Stimulated activated CD4-positive, alpha-beta T cell treated with anti-CD3 and anti-CD28 coated beads, Interleukin-4, amount 100 ng/mL, for 48 hours (primary cell): Measurements from ENCODE around the gene SMTNL2.

Experiments used
- DNase-seq, 2 donors: peaks; one replicate each; pipeline ENCODE4 v3.0.0-alpha.2; 2020; ENCODE audit warnings: low read depth in 2 of 2

Gene SMTNL2

DNA sequence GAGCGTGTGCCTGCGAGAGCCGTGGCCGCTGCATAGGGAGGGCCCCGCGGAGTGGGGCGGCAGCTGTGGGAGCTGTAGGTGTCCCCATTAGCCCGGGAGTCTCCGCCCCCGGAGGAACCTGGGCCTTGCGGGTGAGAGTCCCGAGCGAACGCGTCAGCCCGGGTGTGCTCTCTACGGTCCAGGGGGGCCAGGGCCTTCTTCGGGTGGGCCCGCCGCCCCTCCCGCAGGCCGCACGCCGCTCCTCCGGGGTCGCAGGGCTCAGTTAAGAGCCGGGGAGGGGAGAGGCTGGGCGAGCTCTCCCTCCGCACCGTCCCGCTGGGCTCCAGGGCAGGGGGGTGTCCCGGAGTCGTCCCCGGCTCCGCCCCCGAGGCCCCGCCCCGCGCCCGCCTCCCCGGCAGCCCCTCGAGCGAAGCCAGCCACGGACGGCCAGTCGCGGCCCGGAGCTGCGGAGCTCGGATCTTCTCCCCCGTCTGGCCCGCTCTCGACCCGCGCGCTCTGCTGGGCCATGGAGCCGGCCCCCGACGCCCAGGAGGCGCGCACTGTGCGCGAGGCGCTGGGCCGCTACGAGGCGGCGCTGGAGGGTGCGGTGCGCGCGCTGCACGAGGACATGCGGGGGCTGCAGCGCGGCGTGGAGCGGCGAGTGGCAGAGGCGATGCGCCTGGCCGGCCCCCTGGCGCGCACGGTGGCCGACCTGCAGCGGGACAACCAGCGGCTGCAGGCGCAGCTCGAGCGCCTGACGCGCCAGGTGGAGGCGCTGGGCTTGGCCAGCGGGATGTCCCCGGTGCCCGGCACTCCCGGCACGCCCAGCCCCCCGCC lies at the start of gene SMTNL2:
Gene SMTNL2 (plus strand): TSS at position 429 of the 816 bp plus-strand sequence. CDS start 77 bp downstream, at position 506.
- no peak for DNase-seq

DNA sequence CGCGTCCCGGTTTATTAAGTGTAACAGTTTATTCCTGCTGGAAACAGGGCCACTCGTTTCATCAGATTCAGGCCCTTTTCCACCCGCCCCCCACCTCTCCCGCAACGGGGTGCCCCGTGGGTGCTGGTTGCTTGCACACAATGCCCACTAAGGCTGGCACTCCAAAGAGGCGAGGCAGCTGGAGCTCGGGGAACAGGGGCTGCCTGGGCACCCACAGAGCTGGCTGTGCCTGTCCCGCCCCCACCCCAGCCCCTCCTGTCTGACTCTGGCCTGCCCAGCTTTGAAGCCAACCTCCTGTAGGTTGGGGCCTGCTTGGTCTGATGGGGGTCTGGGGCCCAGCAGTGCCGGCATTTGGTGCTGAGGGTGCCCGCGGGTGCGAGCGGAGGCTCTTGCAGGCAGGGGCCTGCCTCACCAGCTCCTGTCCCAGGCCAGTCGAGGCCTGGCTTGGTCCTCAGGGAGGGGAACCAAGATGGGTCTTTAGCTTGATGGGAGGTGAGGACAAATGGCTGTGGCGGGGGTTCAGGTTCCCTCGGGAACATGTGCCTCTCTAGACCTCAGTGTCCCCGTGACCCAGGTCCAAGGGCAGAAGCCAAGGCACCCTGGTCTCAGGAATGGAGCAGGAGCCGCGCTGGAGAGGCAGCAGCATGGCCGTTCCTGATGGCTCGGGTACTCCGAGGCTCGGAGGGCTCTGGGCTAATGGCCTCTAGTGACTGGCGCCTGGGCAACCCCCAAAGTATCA lies 49.2 kb upstream of the SMTNL2 start:
- no peak for DNase-seq

- no peak for DNase-seq
Observed at GRCh38 chr17:4535667-4536258, 48.6 kb upstream of the SMTNL2 start.

DNA sequence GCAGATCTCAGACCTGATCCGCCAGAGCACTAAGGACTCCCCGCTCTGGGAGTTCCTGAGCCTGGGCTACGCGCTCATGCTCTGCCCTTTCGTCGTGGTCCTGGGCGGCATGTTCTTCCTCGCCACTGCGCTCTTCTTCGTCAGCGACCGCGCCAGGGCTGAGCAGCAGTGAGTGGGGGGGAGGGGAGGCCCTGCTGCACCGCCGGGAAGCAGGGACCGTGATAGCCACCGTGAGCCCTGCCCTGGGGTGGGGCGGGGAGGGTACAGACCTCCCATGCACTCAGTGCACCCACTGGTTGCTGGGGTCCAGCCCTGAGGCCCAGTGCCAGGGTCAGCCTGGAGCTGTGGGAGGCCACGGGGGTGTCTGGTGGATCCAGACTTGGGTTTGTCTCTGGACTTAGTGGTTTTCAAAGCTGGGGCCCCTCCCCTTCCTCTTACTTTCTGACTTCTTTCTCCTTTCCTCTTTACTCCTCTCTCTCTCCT lies 48.0 kb upstream of the SMTNL2 start:
- DNase-seq, result no peak

DNA sequence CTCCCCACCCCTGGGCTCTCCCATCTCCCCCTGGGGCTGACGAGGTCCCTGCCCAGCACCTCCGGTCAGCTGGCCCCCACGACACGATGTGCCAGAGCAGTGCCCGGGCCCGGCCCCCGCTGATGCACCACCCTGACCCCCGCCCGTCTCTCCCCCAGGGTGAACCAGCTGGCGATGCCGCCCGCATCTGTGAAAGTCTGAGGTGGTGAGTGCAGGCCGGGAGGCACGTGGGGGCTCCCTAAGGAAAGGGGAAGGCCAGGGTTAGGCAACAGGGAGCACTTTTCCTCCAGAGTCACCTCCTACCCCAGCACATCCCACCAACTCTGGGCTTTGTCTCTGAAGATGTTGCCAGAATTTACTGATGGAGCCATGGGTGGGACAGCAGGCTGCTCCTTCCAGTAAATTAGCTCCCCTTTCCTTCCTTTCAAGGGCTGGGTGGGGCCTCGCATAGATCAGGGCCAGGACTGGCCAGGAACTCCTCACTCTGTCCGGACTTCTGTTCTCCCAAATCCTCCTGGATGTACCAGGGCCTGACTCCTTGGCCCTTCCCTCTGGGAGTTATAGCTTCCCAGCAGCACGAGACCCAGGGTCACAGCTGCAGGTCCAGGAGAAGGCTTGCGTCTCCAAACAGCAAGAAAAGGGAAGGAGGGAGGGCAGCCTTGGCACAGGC lies 47.5 kb upstream of the SMTNL2 start:
- no peak for DNase-seq

GRCh38 chr17:4537451-4538235 lies 46.7 kb upstream of the SMTNL2 start:
- DNase-seq, result no peak

DNA sequence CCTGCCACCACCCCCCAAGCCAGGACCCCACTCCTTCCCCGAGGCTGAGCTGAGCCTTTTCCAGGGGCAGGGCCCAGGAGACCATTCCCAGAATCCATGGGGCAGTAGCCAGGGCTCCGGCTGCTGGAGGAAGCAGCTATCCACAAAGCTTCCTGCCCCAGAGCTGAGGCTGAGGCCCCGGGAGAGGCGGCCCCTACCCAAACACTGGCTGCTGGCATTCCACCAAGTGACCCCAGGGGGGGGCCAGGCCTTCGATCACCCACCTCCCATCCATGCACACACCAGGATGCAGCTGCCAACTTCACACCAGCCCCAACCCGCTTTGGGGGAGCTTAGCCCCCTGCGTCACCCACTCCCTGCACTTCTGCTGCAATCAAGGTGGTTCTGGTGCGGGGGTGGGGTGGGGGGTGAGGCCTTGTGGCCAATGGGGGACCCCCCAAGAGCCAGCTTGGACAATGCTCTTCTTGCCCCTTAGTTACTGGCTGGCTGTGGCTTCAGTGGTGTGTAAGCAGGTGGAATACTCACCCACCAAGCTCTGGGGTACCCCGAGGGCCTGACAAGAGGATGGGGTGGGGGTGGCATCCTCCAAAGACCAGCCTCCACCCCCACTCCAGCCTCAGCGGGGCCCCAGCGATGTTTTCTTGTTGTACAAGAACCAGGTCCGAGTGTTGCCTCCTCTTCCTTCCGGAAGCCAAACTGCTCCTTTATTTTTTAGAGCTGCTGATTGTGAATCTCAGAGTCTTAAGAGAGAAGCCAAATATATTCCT lies 45.9 kb upstream of the SMTNL2 start:
- no peak for DNase-seq

GRCh38 chr17:4539025-4539424 lies 45.3 kb upstream of the SMTNL2 start:
- no peak for DNase-seq

DNA sequence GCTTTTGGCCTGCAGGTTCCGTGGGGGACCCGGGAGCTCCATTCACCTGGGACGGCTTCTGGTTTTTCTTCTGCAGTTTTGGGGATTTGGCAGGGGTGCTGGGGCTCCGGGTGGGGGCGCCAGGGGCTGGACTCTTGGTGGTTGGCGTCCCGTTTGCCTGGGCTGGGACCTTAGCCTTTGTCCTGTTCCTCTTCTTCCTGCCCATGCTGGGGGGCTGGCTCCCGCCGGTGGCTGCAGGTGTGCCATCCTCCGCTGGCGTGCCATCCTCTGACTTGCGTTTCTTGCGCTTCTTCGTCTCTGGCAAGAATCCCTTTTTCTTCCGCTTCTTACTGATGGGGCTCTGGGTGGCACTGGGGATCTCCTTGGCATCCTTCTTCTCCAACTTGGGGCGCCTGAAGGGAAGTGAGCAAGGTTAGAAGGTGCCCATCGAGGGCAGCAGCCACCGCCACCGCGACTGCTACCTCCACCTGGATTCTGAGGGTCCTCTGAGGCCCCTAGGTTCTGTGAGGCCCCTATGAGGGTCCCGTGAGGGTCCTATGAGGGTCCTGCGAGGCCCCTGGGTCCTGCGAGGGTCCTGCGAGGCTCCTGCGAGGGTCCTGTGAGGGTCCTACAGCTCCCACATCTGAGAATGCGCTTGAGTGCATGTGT lies 44.6 kb upstream of the SMTNL2 start:
- no peak for DNase-seq

GRCh38 chr17:4540224-4540651 lies 44.1 kb upstream of the SMTNL2 start:
- DNase-seq, result no peak

DNA sequence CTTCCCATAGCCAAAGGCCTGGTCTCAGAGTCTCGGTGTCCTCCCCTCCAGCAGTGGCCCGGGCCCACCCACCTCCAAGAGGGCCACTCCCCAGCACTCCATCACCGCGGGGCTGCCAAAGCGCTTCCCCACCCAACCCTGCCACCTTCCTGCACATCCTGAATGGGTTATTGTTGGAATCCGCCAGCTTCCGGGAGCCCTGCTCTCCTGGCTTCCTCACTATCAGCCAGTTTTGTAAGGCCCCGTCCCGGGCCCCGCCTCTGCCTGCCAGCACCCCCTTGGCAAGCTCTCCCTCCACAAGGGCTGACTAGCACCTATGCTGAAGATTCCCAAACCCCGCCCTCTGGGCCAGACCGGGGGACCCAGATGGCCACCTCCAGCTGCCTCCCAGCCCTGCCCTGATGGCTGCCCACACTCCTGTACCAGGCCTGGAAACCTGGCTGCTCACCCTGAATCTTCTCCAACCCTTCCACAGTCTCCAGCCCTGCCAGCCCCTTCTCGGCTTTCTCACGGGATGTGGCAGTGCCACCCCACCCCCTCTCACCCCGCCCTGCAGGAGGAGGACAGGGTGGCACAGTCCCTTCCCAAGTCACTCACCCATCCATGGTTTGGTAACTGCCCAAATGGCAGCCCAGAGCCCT lies 43.5 kb upstream of the SMTNL2 start:
- DNase-seq, result no peak

DNA sequence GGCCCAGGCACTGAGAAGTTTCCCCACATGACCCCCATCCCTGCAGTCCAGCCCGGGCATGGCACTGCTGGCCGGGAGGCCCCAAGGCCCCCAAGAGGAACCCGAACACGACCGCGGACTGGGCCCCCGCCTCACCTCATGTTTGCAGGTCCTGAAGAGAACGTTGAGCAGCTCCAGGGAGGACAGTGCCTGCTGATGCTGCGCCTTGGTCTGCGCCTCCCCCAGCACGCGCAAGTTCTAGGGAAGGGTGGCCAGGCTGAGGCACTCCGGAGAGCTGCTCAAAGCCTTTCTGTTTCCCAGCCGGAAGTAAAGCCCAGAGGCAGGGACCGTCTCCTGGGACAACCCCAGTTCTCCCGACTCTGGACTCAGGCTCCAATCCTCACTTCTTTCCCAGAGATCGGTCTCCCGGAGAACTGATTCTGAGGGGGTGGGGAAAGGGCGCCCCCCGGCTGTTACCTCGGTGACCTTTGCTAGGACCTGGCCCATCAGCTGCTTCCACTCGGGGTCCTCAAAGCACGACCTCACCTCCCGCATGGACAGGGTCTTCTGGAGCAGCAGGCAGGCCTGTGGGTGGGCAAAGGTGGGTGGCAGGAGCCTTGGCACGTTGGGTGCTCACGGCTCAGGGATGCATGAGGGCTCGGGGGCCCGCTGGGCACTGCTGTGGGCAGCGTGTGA lies 42.9 kb upstream of the SMTNL2 start:
- no peak for DNase-seq

- DNase-seq, result no peak
Observed at GRCh38 chr17:4542003-4542725, 42.2 kb upstream of the SMTNL2 start.

GRCh38 chr17:4542726-4543191 lies 41.6 kb upstream of the SMTNL2 start:
- no peak for DNase-seq

DNA sequence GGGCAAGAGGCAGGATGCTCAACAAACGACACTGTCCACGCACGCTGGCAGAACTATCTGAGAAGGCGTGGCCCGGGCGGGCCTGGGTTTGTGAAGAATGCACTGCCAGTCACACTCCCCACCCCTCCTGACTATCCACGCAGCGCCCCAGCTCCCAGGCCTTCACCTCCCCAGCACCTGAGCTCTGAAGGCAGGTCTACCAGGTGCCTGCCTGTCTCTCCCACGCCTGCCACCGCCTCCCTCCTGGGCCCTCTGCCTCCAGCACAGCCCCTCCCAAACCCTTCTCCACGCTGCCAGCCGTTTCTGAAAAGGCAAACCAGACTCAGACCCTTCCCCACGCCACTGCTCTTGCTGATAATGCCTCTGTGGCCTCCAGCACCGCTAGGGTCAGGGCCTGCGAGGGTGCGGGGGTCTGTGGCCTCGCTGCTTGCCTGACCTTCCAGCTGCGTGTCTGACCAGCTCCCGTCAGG lies 40.7 kb upstream of the SMTNL2 start:
- DNase-seq, result no peak

GRCh38 chr17:4544135-4544950 lies 40.0 kb upstream of the SMTNL2 start:
- DNase-seq, result no peak

DNA sequence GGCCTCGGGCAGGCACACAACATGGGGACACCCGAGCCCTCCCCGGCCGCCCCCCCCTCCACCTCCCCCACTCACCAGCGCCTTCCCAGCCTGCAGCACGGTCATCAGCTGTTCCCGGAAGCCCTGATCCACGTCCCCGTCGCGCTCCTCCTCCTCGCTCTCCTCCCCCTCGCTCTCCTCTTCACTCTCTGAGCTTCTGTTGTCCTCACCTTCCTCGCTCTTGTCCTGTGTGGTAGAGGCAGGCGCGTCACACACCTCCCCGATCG lies 39.4 kb upstream of the SMTNL2 start:
- DNase-seq, result no peak
